Gastroesophageal sphincter (tissue), 3 donors: ENCODE data around the gene NLRX1.
"Not testable (repeated sequence)": the region's sequence is repeated elsewhere in the genome, so short reads cannot be mapped to it uniquely, and the experiment has no call there.

Experiments
- CTCF ChIP-seq, 4 experiments: fragments of 200-600 bp in 2 of 4; fragments of 450-650 bp in 2 of 4; sonication (generic) in 1 of 4; IDR thresholded peaks; one replicate each; pipeline ENCODE4 v1.5.1; 2017 to 2019; ENCODE audit warnings: antibody characterized with exemption in 4 of 4, mild to moderate bottlenecking in 2 of 4, moderate library complexity in 2 of 4
- EP300 ChIP-seq: sonication (generic); formaldehyde crosslinking; IDR thresholded peaks from one replicate; pipeline ENCODE4 v1.6.1; 2017; ENCODE audit warnings: antibody characterized with exemption, mild to moderate bottlenecking

GRCh38 chr11:119167077-119167458, 1.5 kb upstream of the NLRX1 start:
- not testable (repeated sequence) for TF ChIP-seq CTCF (IDR thresholded peaks at IDR 0.05); EP300
